Breast epithelium (tissue), 4 donors: ENCODE data around the gene ZFYVE26. TPM values are rescaled to one million over a fixed set of nuclear protein-coding genes. Genes with fewer than 3 reads are reported as not detected.

ENCODE experiments used
- DNase-seq, 2 donors: peaks; one replicate each; pipeline ENCODE4 v3.0.0-alpha.2; 2019; ENCODE audit warnings: low spot score in 2 of 2
- H3K27ac ChIP-seq, 2 donors: fragments of 200-600 bp; sonication (generic) in 1 of 2; one replicate each; pipeline ENCODE4 v1.5.1; 2016 to 2019; ENCODE audit warnings: mild to moderate bottlenecking in 1 of 2
- H3K27me3 ChIP-seq, 2 donors: fragments of 200-600 bp; sonication (generic) in 1 of 2; one replicate each; pipeline versions ENCODE4 v1.5.1 to v1.6.0; 2017 to 2019; ENCODE audit warnings: control low read depth in 1 of 2, mild to moderate bottlenecking in 1 of 2
- H3K36me3 ChIP-seq: fragments of 200-600 bp; one replicate; pipeline ENCODE4 v1.5.1; 2019
- H3K4me1 ChIP-seq, 2 donors: fragments of 200-600 bp; sonication (generic); one replicate each; pipeline ENCODE4 v1.5.1; 2016 to 2019; ENCODE audit warnings: control low read depth in 1 of 2
- H3K4me3 ChIP-seq, 3 donors: fragments of 200-600 bp; sonication (generic); 1 replicate in 2 of 3; 2 replicates in 1 of 3; pipeline ENCODE4 v1.5.1; 2016 to 2019; ENCODE audit warnings: mild to moderate bottlenecking in 3 of 3, moderate library complexity in 2 of 3
- H3K9me3 ChIP-seq, 2 donors: fragments of 200-600 bp; sonication (generic) in 1 of 2; one replicate each; pipeline ENCODE4 v1.5.1; 2016 to 2019; ENCODE audit warnings: control low read depth in 1 of 2
- CTCF ChIP-seq, 3 donors: fragments of 450-650 bp; IDR thresholded peaks; one replicate each; pipeline ENCODE4 v1.5.1; 2016 to 2017; ENCODE audit warnings: antibody characterized with exemption in 3 of 3, mild to moderate bottlenecking in 3 of 3, moderate library complexity in 3 of 3
- POLR2A ChIP-seq: fragments of 450-650 bp; IDR thresholded peaks from one replicate; pipeline ENCODE4 v1.6.1; 2016; ENCODE audit warnings: antibody characterized with exemption, mild to moderate bottlenecking, moderate library complexity
- POLR2AphosphoS5 ChIP-seq, 3 donors: sonication (generic); formaldehyde crosslinking; IDR thresholded peaks; one replicate each; pipeline ENCODE4 v1.6.1; 2017; ENCODE audit warnings: antibody characterized with exemption in 3 of 3
- intact Hi-C: fragments of 100-400 bp; cut with DNase I; formaldehyde crosslinking; loops from one replicate; pipeline ENCODE4 v1.15.1; 2023; ENCODE audit warnings: low total_unique reads
- total RNA-seq, 3 donors: library from RNA; depleted of rRNA; stranded (reverse); fragments of >200 nt; gene quantifications; one replicate each; pipeline ENCODE4 v1.1.0, GENCODE V29; 2016

Gene ZFYVE26
- total RNA-seq, 3 donors from 2014 or later = 31.5 to 42.6 (median 36.3) TPM

- intact Hi-C loops = no loop called here
- H3K9me3 ChIP-seq = no peaks in the 10 kb centered on the region
- no peaks in the 10 kb centered on the region for H3K4me1 ChIP-seq
These were observed 118.2 kb downstream of the ZFYVE26 start for GRCh38 chr14:67698179-67698578.

DNA sequence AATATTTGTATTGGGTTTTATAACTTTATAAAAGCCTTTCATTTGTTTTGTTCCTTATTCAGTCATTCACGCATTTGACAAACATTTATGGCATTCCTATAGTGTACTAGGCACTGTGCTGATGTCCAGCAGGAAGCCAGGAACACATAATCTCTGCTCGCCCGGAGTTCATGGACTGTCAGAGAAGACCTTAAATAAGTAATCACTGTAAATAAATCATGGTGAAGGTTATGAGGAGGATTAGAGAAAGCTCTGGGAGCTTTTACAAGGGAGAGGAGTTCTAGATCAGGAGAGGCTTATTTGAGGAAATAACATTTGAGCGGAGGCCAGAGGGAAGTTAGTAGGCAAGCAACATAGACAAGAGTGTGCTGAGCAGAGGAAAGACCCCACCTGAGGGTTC, 119.4 kb downstream of the ZFYVE26 start:
- H3K36me3 ChIP-seq = no peaks in the 10 kb centered on the region
- H3K4me3 ChIP-seq = no peak overlapping the region
- H3K4me1 ChIP-seq = no peaks in the 10 kb centered on the region
- H3K27me3 ChIP-seq = no peaks in the 10 kb centered on the region
- intact Hi-C loops = no loop called here
- no peak for TF ChIP-seq POLR2AphosphoS5 (IDR thresholded peaks at IDR 0.05)
- H3K9me3 ChIP-seq = no peaks in the 10 kb centered on the region
- no peak for DNase-seq
- H3K27ac ChIP-seq = no peak overlapping the region

More at GRCh38 chr14:67698179-67698578, 118.2 kb downstream of the ZFYVE26 start:
- H3K27ac ChIP-seq = no peak overlapping the region
- H3K27me3 ChIP-seq = no peaks in the 10 kb centered on the region
- no peak for DNase-seq
- no peaks in the 10 kb centered on the region for H3K36me3 ChIP-seq
- TF ChIP-seq POLR2AphosphoS5 (IDR thresholded peaks at IDR 0.05) (no peak), CTCF (IDR thresholded peaks at IDR 0.05) (no peak), POLR2A (no peak)
- H3K4me3 ChIP-seq = no peak overlapping the region

Other genes with a start within 250 kb of the ZFYVE26 start
- gene PIGH, start 216.3 kb downstream of the ZFYVE26 start, total RNA-seq = 10 to 100 TPM; 32.8 to 37.6 (median 33.8) TPM
- gene ARG2, start 196.7 kb downstream of the ZFYVE26 start, total RNA-seq = 1 to 10 TPM; 2.9 to 5.2 (median 4.4) TPM
- gene VTI1B, start 142.0 kb downstream of the ZFYVE26 start, total RNA-seq = 100 to 1,000 TPM in 1 of 3 donors, 10 to 100 TPM in 2; 62.8 to 169 (median 80.6) TPM
- 10 to 100 TPM; 25.3 to 57.5 (median 42.3) TPM for gene RDH11, start 120.8 kb downstream of the ZFYVE26 start, total RNA-seq
- not detected for gene RDH12, start 114.7 kb downstream of the ZFYVE26 start, total RNA-seq
- 10 to 100 TPM; 10.6 to 77.6 (median 33.8) TPM for gene RAD51B, start 3.2 kb upstream of the ZFYVE26 start, total RNA-seq